ENCODE results near the gene GATAD2B.

GATAD2B gene

DNA sequence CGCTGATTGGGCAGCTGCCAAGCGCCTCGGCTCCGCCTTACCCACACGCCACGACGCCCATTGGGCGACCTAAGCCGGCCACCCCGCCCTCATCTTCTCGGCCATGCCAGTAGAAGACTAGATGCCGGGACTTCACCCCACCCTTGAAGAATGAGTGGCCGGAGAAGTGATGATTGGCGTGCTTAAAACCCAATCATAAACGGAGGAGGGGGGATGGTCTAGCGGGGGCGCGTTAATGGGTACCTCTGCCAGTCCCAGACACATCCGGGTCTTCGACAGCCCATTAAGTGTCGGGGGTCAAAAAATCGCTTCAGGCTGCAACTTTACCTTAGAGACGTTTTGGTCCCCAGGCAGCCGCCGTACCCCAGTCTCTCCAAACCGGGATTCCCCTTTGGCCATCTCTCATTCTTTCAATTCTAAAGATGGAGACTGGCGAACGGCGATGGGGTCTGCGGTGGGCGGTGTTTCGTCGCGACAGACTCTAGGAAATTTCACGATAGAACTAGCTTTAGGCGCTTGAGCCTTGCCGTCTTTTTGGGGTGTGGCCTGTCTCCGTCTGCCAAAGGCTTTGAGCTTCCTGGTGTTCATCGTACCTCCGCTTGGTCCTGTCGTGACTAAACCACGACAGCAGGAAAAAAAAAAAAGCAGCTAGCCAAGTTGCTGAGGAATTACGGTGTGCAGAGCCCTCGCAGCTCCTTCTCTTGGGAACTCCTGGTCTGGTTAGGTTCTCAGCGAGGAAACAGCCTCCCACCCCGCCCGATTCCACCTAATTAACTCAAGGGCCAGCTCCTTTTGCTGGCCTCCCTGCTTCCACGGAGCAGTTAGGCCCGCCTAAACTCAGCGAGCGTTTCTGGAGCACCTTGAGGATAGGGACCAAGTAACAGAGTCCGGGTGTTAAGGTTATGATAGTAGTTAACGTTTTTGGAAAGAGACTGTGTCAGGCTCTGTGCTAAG is at the start of gene GATAD2B:
Gene GATAD2B (minus strand): TSS at position 1 of the 954 bp plus-strand sequence. CDS start 94,625 bp downstream, outside the sequence.
- Histone ChIP-seq H3K9ac (ENCODE audit: low read length) (peak within 1 kb of the TSS; percentile 84), H3K4me1 (ENCODE audit: insufficient read depth, low read length) (peaks cover 35% of the 10 kb centered on the region)

DNA sequence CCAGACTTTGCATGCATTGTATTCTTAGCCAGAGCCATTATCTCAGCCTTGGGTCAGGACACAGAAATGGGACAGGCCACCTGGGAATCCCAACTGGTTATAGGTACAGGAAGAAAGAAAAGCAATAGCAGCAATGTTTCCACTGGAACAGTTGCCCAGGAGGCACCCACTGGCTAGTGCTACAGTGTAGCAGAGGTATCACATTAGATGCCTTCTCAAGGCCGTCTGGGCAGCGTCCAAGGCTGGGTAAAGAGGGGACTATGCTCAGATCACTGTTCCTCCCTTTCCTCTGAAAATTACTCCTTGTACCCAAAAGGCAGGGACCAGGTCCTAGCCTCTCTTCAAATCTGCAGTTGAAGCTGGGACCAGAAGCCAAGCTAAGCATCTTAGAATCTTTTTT is 47.6 kb upstream of the GATAD2B start:
- no peak overlapping the region for H3K27ac ChIP-seq (ENCODE audit: low read depth, low read length)
- H3K36me3 ChIP-seq (ENCODE audit: insufficient read depth, low read length) = peaks cover 21% of the 10 kb centered on the region
- no peaks in the 10 kb centered on the region for H3K9me3 ChIP-seq (ENCODE audit: low read length)
- no peaks in the 10 kb centered on the region for H3K27me3 ChIP-seq (ENCODE audit: control insufficient read depth in 1 of 2, insufficient read depth in 2 of 2, low read length in 2 of 2)
- H3K9ac ChIP-seq (ENCODE audit: low read length) = no peak overlapping the region
- H3K4me1 ChIP-seq (ENCODE audit: insufficient read depth, low read length) = peaks cover 20% of the 10 kb centered on the region
- H3K4me3 ChIP-seq (ENCODE audit: low read depth in 1 of 2, low read length in 2 of 2) = no peak overlapping the region

More for the DNA sequence above, at the start of gene GATAD2B:
- Histone ChIP-seq H3K9me3 (ENCODE audit: low read length) (no peaks in the 10 kb centered on the region), H3K27me3 (ENCODE audit: control insufficient read depth in 1 of 2, insufficient read depth in 2 of 2, low read length in 2 of 2) (no peaks in the 10 kb centered on the region), H3K27ac (ENCODE audit: low read depth, low read length) (peak within 1 kb of the TSS; percentile 98), H3K36me3 (ENCODE audit: insufficient read depth, low read length) (no peaks in the 10 kb centered on the region), H3K4me3 (ENCODE audit: low read depth in 1 of 2, low read length in 2 of 2) (peak within 1 kb of the TSS; percentile 67 to 81)

DNA sequence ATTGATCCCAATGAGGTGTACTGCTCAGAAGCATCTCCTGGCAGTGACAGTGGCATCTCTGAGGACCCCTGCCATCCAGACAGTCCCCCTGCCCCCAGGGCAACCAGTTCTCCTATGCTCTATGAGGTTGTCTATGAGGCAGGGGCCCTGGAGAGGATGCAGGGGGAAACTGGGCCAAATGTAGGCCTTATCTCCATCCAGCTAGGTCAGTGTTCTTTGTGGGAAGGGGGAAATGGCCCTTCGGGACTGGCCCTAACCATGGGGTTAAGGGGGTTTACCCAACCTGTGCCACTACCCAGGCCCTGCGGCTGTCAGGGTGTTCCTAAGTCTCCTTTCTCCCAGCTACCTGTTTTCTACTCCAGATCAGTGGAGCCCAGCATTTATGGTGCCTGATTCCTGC is 46.2 kb upstream of the GATAD2B start:
- Histone ChIP-seq H3K27ac (ENCODE audit: low read depth, low read length) (no peak overlapping the region), H3K4me3 (ENCODE audit: low read depth in 1 of 2, low read length in 2 of 2) (no peak overlapping the region), H3K27me3 (ENCODE audit: control insufficient read depth in 1 of 2, insufficient read depth in 2 of 2, low read length in 2 of 2) (no peaks in the 10 kb centered on the region), H3K9me3 (ENCODE audit: low read length) (no peaks in the 10 kb centered on the region), H3K4me1 (ENCODE audit: insufficient read depth, low read length) (peaks cover 27% of the 10 kb centered on the region), H3K36me3 (ENCODE audit: insufficient read depth, low read length) (peaks cover 10% of the 10 kb centered on the region), H3K9ac (ENCODE audit: low read length) (no peak overlapping the region)

DNA sequence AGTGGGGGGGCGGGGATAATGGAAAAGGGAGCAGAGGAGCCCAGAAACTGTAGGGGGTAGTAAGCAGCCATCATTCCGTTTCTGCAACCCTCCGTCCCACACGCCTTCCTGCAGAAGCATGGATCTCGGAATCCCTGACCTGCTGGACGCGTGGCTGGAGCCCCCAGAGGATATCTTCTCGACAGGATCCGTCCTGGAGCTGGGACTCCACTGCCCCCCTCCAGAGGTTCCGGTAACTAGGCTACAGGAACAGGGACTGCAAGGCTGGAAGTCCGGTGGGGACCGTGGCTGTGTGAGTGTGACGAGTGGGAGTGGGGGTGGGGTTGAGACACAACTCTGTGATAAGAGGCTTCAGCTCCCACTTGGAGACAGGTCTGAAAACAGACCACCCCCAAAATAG is 45.6 kb upstream of the GATAD2B start:
- Histone ChIP-seq H3K27ac (ENCODE audit: low read depth, low read length) (peak overlapping the region; percentile 73), H3K4me1 (ENCODE audit: insufficient read depth, low read length) (peaks cover 29% of the 10 kb centered on the region)

DNA sequence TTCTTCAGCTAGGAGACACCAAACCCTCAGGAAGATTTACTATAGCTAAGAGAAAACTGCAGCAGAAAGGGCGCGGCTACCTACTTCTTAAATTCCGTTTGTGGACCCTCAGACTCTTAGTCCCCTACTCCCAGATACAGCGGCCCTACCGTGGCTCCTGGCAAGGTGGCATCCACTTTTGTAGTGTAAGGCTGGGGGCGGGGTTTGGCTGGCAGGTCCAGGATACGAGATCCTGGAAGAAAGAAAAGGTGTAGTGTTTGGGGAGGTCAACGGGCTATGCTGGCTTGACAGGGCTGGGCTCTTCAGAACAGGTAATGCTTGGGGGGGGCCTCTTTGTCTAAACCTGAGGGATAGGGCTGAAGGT is 45.2 kb upstream of the GATAD2B start:
- H3K27me3 ChIP-seq (ENCODE audit: control insufficient read depth in 1 of 2, insufficient read depth in 2 of 2, low read length in 2 of 2) = no peaks in the 10 kb centered on the region
- H3K9me3 ChIP-seq (ENCODE audit: low read length) = no peaks in the 10 kb centered on the region
- H3K9ac ChIP-seq (ENCODE audit: low read length) = peak overlapping the region; percentile 44
- peaks cover 29% of the 10 kb centered on the region for H3K4me1 ChIP-seq (ENCODE audit: insufficient read depth, low read length)
- no peaks in the 10 kb centered on the region for H3K36me3 ChIP-seq (ENCODE audit: insufficient read depth, low read length)
- H3K27ac ChIP-seq (ENCODE audit: low read depth, low read length) = peak overlapping the region; percentile 73
- peak overlapping the region; percentile 66 to 93 for H3K4me3 ChIP-seq (ENCODE audit: low read depth in 1 of 2, low read length in 2 of 2)

More for the DNA sequence above, 45.6 kb upstream of the GATAD2B start:
- peaks cover 4% of the 10 kb centered on the region for H3K36me3 ChIP-seq (ENCODE audit: insufficient read depth, low read length)
- H3K9me3 ChIP-seq (ENCODE audit: low read length) = no peaks in the 10 kb centered on the region
- peak overlapping the region; percentile 66 to 93 for H3K4me3 ChIP-seq (ENCODE audit: low read depth in 1 of 2, low read length in 2 of 2)
- no peaks in the 10 kb centered on the region for H3K27me3 ChIP-seq (ENCODE audit: control insufficient read depth in 1 of 2, insufficient read depth in 2 of 2, low read length in 2 of 2)
- H3K9ac ChIP-seq (ENCODE audit: low read length) = peak overlapping the region; percentile 44

DNA sequence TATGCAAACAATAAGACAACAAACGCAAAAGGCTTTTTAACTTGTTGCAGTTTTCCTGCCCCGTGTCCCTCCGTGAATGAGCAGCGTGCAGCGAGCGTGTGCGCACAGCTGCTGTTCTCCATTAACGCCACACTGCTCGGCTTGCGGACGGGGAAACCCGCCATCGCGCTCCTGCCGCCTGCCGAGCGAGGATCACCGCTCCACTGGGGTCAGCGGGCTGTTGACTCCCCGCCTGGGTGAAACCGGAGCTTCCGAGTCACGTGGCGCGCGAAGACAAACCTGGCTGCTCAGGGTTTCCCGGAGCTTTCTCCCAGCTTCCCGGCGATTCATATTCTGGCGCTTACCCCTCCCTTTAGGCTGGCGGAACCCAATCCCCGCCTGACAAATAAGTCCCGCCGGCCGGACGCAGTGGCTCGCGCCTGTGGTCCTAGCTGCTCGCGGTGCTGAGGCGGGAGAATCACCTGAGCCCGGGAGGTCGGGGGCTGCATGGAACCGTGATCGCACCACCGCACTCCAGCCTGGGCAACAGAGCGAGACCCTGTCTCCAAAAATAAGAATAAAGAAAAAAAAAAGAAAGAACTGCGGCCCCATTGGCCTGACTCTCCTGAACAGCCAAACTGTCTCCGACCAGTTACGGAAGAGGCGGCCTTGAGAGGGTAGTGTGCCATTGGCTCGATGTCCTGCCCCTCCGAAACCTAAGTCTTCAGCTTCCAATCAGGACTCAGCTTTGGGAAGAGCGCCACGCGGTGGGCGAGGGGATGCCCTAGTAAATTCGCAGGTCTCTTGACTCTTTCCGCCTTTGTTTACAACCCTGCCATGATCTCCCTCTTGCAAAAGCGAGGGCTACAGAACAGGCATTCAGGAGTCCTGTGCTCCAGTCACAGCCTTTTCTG is 44.6 kb upstream of the GATAD2B start, which contains the start of gene CREB3L4:
Gene CREB3L4 (plus strand): TSS at position 796 of the 893 bp plus-strand sequence. CDS start 624 bp downstream, outside the sequence.
- H3K36me3 ChIP-seq (ENCODE audit: insufficient read depth, low read length) = no peaks in the 10 kb centered on the region
- H3K9ac ChIP-seq (ENCODE audit: low read length) = peak within 1 kb of the TSS; percentile 44
- peaks cover 35% of the 10 kb centered on the region for H3K4me1 ChIP-seq (ENCODE audit: insufficient read depth, low read length)
- no peaks in the 10 kb centered on the region for H3K27me3 ChIP-seq (ENCODE audit: control insufficient read depth in 1 of 2, insufficient read depth in 2 of 2, low read length in 2 of 2)
- peak within 1 kb of the TSS; percentile 73 for H3K27ac ChIP-seq (ENCODE audit: low read depth, low read length)
- no peaks in the 10 kb centered on the region for H3K9me3 ChIP-seq (ENCODE audit: low read length)
- H3K4me3 ChIP-seq (ENCODE audit: low read depth in 1 of 2, low read length in 2 of 2) = peak within 1 kb of the TSS; percentile 66 to 93

DNA sequence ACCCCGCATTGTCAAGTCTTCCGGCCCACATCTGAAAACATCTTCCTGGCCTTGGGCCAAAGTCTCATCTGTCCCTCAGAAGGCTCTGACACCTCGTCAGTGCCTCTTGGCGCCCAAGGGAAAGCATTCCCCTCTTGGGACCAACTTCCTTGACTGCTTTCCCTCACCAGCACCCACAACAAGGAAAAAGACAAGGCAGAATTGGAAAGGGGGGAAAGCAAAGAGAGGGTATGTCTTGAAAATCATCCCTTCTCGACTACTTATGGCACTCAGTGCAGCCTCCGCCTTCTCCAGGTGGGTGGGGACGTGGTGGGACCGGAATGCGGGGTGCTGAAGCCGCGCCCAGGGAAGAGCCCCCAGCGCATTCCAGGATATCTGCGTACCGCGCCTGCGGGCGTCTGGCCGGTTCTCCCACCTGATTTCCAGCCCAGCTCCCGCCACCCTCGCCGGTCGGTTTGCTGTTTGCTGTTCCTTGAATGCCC is 41.1 kb upstream of the GATAD2B start:
- Histone ChIP-seq H3K27ac (ENCODE audit: low read depth, low read length) (peak overlapping the region; percentile 93), H3K36me3 (ENCODE audit: insufficient read depth, low read length) (peaks cover 18% of the 10 kb centered on the region), H3K27me3 (ENCODE audit: control insufficient read depth in 1 of 2, insufficient read depth in 2 of 2, low read length in 2 of 2) (no peaks in the 10 kb centered on the region), H3K4me3 (ENCODE audit: low read depth in 1 of 2, low read length in 2 of 2) (peak overlapping the region; percentile 67 to 79), H3K9me3 (ENCODE audit: low read length) (no peaks in the 10 kb centered on the region), H3K4me1 (ENCODE audit: insufficient read depth, low read length) (peaks cover 57% of the 10 kb centered on the region), H3K9ac (ENCODE audit: low read length) (peak overlapping the region; percentile 85)

DNA sequence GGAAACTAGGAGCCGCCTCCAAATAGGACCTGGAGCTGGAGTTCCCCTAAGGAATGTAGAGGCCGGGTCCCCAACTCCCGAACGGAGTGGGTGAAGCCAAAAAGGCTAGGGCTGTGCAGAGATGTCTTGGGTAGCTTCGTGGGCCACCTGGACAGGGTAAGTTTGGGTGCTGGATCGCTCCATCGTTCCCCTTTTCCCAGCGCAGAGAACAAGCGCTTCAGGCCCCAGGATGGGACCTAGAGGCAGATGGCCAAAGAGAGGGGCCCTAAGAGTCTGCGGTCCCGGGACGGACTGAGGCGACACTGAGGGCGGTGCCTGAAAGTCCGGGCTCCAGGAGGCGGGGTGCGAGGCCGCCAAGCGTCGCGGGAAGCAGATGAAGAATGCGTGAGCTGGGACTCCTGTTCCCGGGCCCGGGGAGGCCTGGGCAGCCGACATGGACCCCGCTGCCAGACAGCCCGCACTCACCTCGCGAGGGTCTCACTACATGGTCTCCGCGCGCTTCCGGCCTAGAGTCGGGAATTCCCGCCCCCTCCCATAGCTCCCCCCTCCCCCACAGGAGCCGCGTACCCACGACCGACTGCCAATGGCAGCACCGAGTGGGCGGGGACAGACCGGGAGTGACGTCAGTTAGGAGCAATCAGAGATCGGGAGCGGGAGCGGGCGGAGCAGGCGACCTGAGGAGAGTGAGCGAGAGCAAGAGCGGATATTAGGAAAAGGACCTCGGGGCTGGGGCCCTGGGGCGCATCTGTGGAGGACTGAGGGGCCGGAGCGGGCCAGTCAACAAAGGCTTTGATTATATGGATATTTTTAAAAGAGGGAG is 40.5 kb upstream of the GATAD2B start, which contains the start of gene SLC39A1:
Gene SLC39A1 (minus strand): TSS at position 508 of the 820 bp plus-strand sequence. CDS start 822 bp downstream, outside the sequence.
- Histone ChIP-seq H3K9me3 (ENCODE audit: low read length) (no peaks in the 10 kb centered on the region), H3K4me1 (ENCODE audit: insufficient read depth, low read length) (peaks cover 53% of the 10 kb centered on the region), H3K27ac (ENCODE audit: low read depth, low read length) (peak within 1 kb of the TSS; percentile 93), H3K27me3 (ENCODE audit: control insufficient read depth in 1 of 2, insufficient read depth in 2 of 2, low read length in 2 of 2) (no peaks in the 10 kb centered on the region), H3K9ac (ENCODE audit: low read length) (peak within 1 kb of the TSS; percentile 85), H3K36me3 (ENCODE audit: insufficient read depth, low read length) (peaks cover 18% of the 10 kb centered on the region), H3K4me3 (ENCODE audit: low read depth in 1 of 2, low read length in 2 of 2) (peak within 1 kb of the TSS; percentile 67 to 79)

DNA sequence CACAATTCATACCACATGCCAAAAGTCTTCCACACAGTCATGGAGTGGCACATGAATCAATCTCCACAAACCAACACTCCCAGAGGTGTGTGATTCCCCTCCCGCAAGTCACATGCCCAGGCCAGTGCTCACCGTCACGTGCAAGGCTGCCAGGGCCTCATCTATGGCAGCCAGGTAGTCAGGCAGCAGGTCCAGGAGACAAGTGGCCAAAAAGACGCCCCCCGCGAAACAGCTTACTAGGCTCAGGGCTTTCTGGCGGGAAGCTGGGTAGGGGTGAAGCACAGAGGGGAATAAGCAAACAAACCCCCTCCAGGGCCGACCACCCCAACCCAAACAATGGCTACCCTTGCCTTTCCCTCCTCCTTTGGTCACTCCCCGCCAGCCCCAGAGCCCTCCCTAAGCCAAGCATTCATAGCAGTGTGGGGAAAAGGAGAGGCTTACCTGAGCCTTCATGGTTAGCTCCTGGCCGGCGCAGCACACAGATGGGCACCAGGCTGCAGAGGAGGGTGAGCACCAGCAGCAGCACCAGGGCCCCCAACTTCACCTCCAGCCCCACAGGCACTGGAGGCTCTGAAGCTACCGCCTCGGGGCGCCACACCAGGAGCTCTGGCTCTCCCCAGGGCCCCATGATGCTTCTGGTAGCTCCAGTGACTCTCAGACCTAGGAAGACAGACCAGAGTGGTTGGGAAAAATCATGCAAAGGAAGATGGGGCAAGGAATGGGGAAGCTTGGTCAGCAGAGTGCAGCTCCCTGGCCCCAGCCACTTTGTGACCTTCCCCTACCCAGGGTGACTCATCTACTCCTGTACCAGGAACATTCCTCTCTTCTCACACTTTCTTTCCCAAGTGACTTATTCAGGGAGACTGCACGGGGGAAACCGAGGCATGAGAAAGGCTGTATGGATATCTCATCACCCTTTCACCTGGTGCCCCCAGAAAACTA is 39.6 kb upstream of the GATAD2B start:
- Histone ChIP-seq H3K27ac (ENCODE audit: low read depth, low read length) (peak overlapping the region; percentile 93), H3K4me3 (ENCODE audit: low read depth in 1 of 2, low read length in 2 of 2) (peak overlapping the region; percentile 67 to 79), H3K4me1 (ENCODE audit: insufficient read depth, low read length) (peaks cover 52% of the 10 kb centered on the region), H3K36me3 (ENCODE audit: insufficient read depth, low read length) (peaks cover 18% of the 10 kb centered on the region), H3K9ac (ENCODE audit: low read length) (peak overlapping the region; percentile 82), H3K27me3 (ENCODE audit: control insufficient read depth in 1 of 2, insufficient read depth in 2 of 2, low read length in 2 of 2) (no peaks in the 10 kb centered on the region), H3K9me3 (ENCODE audit: low read length) (no peaks in the 10 kb centered on the region)
